ENCODE measurements around the gene NOS2. TPM values are rescaled to one million over a fixed set of nuclear protein-coding genes. Genes with fewer than 3 reads are reported as not detected.
"Not testable (repeated sequence)": the region's sequence is repeated elsewhere in the genome, so short reads cannot be mapped to it uniquely, and the experiment has no call there.

The NOS2 gene
- polyA plus RNA-seq, 1 experiment: not detected

DNA sequence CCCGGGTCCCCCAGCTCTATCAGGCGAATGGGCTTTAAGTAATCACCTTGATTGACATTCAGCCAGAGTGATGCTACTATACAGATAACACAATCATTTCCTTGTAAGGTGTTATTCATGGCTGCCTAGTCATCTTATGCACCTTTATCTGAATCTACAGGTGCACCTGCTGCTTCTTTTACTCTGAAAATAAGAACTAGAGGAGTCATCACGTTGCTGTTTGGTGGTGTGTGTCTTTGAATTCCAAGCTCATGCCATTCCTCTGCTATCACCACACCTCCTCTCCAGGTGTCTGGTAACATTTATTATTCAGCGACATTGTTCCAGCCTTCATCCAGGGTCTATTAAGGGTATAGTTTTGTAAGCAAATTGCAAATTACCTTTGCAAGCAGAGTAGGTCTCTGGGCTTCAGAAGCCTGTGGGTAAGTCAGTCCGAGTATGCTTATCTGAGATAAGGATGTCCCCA is 51.9 kb downstream of the NOS2 start:
- no peak overlapping the region for H3K27ac ChIP-seq (ENCODE audit: low read depth, low read length)
- no peaks in the 10 kb centered on the region for H3K27me3 ChIP-seq (ENCODE audit: control insufficient read depth, insufficient read depth, low read length)
- H3K9me3 ChIP-seq (ENCODE audit: control insufficient read depth, insufficient read depth, low read length): no peaks in the 10 kb centered on the region
- POLR2A ChIA-PET: interaction anchor here (0.6 kb wide), 1 partner anchor 293 kb away, joined by 4 read pairs; no protein-coding TSS in a partner anchor
- TF ChIP-seq, protein P1, sequence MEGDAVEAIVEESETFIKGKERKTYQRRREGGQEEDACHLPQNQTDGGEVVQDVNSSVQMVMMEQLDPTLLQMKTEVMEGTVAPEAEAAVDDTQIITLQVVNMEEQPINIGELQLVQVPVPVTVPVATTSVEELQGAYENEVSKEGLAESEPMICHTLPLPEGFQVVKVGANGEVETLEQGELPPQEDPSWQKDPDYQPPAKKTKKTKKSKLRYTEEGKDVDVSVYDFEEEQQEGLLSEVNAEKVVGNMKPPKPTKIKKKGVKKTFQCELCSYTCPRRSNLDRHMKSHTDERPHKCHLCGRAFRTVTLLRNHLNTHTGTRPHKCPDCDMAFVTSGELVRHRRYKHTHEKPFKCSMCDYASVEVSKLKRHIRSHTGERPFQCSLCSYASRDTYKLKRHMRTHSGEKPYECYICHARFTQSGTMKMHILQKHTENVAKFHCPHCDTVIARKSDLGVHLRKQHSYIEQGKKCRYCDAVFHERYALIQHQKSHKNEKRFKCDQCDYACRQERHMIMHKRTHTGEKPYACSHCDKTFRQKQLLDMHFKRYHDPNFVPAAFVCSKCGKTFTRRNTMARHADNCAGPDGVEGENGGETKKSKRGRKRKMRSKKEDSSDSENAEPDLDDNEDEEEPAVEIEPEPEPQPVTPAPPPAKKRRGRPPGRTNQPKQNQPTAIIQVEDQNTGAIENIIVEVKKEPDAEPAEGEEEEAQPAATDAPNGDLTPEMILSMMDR (IDR thresholded peaks at IDR 0.05; ENCODE audit: low read depth, low read length): no peak
- CTCF ChIA-PET: no interaction called here
- DNase-seq (ENCODE audit: low read depth, low spot score): no peak
- no peak overlapping the region for H3K4me3 ChIP-seq (ENCODE audit: low read depth, low read length)

DNA sequence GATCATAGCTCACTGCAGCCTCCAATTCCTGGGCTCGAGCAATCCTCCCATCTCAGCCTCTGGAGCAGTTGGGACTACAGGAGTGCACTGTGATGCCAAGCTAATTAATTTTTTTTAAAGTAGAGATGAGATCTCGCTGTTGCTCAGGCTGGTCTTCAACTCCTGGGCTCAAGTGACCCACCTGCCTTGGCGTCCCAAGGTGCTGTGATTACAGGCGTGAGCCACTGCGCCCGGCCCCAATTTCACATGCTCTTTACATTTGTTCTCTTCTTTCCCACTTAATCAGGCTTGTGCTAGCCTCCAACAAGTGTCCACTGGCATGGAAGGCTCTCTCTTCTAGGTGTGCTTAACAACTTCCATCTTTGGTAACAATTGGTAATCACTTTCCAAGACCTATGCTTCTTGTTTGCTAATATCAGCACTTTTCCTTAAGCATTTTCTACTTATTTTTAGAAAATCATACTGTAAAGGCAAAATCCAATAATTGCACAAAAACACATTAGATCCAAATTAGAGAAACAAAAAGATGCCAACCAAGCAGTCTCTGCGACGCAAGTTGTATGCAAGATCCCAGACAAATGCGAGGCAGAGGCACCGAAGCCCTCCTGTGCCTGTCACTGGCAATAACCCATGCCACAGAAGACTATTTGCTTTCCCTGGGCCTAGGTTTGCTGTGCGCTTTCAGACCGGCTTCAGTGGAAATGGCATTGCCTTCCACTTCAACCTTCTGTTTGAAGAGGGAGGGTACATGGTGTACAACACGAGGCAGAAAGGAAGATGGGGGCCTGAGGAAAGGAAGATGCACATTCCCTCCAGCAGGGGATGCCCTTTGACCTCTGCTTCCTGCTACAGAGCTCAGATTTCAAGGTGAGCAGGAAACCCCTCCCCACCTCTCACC is 52.6 kb downstream of the NOS2 start:
- H3K27ac ChIP-seq (ENCODE audit: low read depth, low read length): no peak overlapping the region
- no peak overlapping the region for H3K4me3 ChIP-seq (ENCODE audit: low read depth, low read length)
- TF ChIP-seq, protein P1 (IDR thresholded peaks at IDR 0.05; ENCODE audit: low read depth, low read length): peak; percentile 31
- DNase-seq (ENCODE audit: low read depth, low spot score): no peak
- POLR2A ChIA-PET: no interaction called here
- CTCF ChIA-PET: no interaction called here
- H3K27me3 ChIP-seq (ENCODE audit: control insufficient read depth, insufficient read depth, low read length): no peaks in the 10 kb centered on the region
- no peaks in the 10 kb centered on the region for H3K9me3 ChIP-seq (ENCODE audit: control insufficient read depth, insufficient read depth, low read length)

DNA sequence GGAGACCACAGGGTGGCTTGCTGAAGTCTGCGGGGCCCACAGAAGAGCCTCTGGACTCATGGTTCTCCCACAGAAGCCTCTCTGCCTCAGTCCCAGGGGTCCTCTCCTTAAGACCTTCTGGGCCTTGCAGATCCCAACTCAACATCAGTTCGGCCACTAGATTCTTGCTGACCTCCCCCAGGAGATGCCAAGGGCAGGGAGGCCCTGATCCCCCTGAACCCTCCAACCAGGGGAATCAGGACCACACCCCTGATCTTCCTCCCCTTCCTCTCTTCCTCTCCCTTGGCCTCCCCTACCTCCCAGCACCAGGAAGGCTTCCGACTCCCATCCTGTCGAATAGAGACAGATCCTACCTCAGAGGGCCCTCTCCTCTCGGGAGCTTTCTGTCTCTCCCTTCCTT is 53.4 kb downstream of the NOS2 start:
- Histone ChIP-seq H3K9me3 (ENCODE audit: control insufficient read depth, insufficient read depth, low read length) (no peaks in the 10 kb centered on the region), H3K27me3 (ENCODE audit: control insufficient read depth, insufficient read depth, low read length) (no peaks in the 10 kb centered on the region), H3K27ac (ENCODE audit: low read depth, low read length) (no peak overlapping the region), H3K4me3 (ENCODE audit: low read depth, low read length) (no peak overlapping the region)
- CTCF ChIA-PET: no interaction called here
- DNase-seq (ENCODE audit: low read depth, low spot score): no peak
- POLR2A ChIA-PET: no interaction called here
- TF ChIP-seq, protein P1 (IDR thresholded peaks at IDR 0.05; ENCODE audit: low read depth, low read length): no peak

GRCh38 chr17:27746320-27746719 is 54.0 kb downstream of the NOS2 start:
- H3K9me3 ChIP-seq (ENCODE audit: control insufficient read depth, insufficient read depth, low read length); DNase-seq (ENCODE audit: low read depth, low spot score); H3K27ac ChIP-seq (ENCODE audit: low read depth, low read length); H3K4me3 ChIP-seq (ENCODE audit: low read depth, low read length); POLR2A ChIA-PET; H3K27me3 ChIP-seq (ENCODE audit: control insufficient read depth, insufficient read depth, low read length); CTCF ChIA-PET: not testable (repeated sequence)

DNA sequence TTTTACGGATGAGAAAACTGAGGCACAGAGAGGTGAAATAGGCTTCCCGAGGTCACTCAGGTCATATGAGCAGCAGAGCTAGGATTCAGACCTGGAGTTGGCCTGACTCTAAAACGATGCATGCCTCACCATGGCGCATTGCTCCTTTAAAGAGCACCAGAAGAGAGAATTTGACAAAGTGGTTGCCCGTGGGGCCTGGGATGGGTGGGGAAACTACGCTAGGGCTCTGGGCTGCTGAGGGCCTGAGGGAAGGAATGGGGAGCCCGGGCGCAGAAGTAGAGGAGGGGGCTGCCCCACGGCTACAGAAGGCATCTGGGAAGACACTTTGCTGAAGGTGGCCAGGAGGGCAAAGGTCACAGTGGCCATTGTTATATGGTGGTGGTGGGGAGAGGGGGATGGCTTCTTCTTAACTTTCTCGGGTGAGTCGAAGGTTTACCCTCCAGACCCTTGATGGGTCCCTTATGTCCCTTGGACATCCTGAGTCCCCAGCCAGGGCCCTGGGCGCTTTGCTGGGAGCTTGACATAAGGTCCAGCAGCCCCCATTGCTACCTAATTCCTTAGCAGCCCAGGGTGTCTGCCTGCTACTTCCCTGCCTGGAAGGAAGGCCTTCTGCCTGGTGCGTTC is 55.0 kb downstream of the NOS2 start:
- DNase-seq (ENCODE audit: low read depth, low spot score); H3K27ac ChIP-seq (ENCODE audit: low read depth, low read length); H3K27me3 ChIP-seq (ENCODE audit: control insufficient read depth, insufficient read depth, low read length); CTCF ChIA-PET; H3K9me3 ChIP-seq (ENCODE audit: control insufficient read depth, insufficient read depth, low read length); POLR2A ChIA-PET; H3K4me3 ChIP-seq (ENCODE audit: low read depth, low read length): not testable (repeated sequence)

All from AG04450 (cell line).